Measurements from ENCODE around the gene DLGAP1.

Gene DLGAP1

GRCh38 chr18:3983351-3983969 lies 471.6 kb downstream of the DLGAP1 start:
- no peak for DNase-seq

- DNase-seq: no peak
Observed at GRCh38 chr18:3982541-3982940, 472.6 kb downstream of the DLGAP1 start.

- DNase-seq: no peak
Observed at GRCh38 chr18:3979024-3979423, 476.1 kb downstream of the DLGAP1 start.

GRCh38 chr18:3973191-3973850 lies 481.8 kb downstream of the DLGAP1 start:
- DNase-seq: no peak

- no peak for DNase-seq
Observed at GRCh38 chr18:3972291-3972930, 482.7 kb downstream of the DLGAP1 start.

- DNase-seq: no peak
Observed at GRCh38 chr18:3970929-3971328, 484.2 kb downstream of the DLGAP1 start.

- no peak for DNase-seq
Observed at GRCh38 chr18:3967359-3968180, 487.5 kb downstream of the DLGAP1 start.

- no peak for DNase-seq
Observed at GRCh38 chr18:3966642-3967358, 488.3 kb downstream of the DLGAP1 start.

GRCh38 chr18:3966246-3966641 lies 488.9 kb downstream of the DLGAP1 start:
- DNase-seq: no peak

- DNase-seq: no peak
Observed at GRCh38 chr18:3960977-3961376, 494.1 kb downstream of the DLGAP1 start.

GRCh38 chr18:3960142-3960541 lies 495.0 kb downstream of the DLGAP1 start:
- no peak for DNase-seq

GRCh38 chr18:3952031-3952430 lies 503.1 kb downstream of the DLGAP1 start:
- no peak for DNase-seq

- DNase-seq: no peak
Observed at GRCh38 chr18:3950668-3951404, 504.3 kb downstream of the DLGAP1 start.

- no peak for DNase-seq
Observed at GRCh38 chr18:3948958-3949357, 506.1 kb downstream of the DLGAP1 start.

GRCh38 chr18:3947383-3947782 lies 507.7 kb downstream of the DLGAP1 start:
- DNase-seq: no peak

- no peak for DNase-seq
Observed at GRCh38 chr18:3935305-3935704, 519.8 kb downstream of the DLGAP1 start.

GRCh38 chr18:3932276-3932675 lies 522.8 kb downstream of the DLGAP1 start:
- no peak for DNase-seq

GRCh38 chr18:3931542-3932112 lies 523.5 kb downstream of the DLGAP1 start:
- DNase-seq: no peak

GRCh38 chr18:3931013-3931315 lies 524.1 kb downstream of the DLGAP1 start:
- no peak for DNase-seq

GRCh38 chr18:3930126-3931012 lies 524.7 kb downstream of the DLGAP1 start:
- no peak for DNase-seq

GRCh38 chr18:3924455-3924854 lies 530.7 kb downstream of the DLGAP1 start:
- DNase-seq: no peak
